GM19099 (cell line): ENCODE data around the gene MMP14.

Experiments
- POLR2A ChIP-seq: IDR thresholded peaks from 3 replicates; pipeline ENCODE4 v1.6.1; 2011; ENCODE audit warnings: low read depth; ENCODE audit not compliant: insufficient read length; ENCODE audit errors: extremely low read depth

MMP14 gene

DNA sequence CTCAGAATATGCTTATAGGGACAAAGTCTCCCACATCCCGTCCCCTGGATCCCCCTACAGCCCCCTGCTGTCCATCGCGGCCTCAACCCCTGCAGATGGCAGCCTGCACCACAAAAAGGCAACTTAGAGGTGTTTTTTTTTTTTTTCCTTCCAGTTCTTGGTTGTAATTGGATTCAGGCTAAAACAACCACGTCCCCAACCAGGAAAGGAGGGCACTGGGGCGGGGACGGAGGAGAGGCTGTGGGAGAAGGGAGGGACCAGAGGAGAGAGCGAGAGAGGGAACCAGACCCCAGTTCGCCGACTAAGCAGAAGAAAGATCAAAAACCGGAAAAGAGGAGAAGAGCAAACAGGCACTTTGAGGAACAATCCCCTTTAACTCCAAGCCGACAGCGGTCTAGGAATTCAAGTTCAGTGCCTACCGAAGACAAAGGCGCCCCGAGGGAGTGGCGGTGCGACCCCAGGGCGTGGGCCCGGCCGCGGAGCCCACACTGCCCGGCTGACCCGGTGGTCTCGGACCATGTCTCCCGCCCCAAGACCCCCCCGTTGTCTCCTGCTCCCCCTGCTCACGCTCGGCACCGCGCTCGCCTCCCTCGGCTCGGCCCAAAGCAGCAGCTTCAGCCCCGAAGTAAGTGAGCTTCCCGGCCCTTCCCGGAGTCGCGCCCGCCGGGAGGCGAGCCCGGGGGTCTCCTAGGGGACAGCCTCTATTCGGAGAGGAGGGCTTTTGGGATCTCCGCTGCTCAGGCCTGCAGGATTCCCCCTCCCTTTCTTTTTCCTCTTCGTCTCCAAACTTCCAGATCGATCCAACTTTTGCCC is at the start of gene MMP14:
Gene MMP14 (plus strand): TSS at position 285 of the 813 bp plus-strand sequence. CDS start 233 bp downstream, at position 518.
- no peak for TF ChIP-seq POLR2A

DNA sequence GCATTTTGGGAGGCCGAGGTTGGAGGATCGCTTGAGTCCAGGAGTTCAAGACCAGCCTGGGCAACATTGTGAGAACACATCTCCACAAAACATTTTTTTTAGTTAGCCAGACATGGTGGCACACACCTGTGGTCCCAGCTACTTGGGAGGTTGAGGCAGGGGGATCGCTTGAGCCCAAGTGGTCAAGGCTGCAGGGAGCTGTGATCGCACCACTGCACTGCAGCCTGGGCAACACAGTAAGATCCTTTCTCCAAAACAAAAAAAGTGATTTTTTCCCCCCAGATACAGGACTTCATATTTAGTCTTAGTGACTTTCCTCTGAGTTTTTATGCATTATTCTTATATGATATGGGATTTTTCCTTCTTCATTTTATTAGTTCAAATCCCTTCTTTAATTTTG is 49.7 kb upstream of the MMP14 start:
- no peak for TF ChIP-seq POLR2A

DNA sequence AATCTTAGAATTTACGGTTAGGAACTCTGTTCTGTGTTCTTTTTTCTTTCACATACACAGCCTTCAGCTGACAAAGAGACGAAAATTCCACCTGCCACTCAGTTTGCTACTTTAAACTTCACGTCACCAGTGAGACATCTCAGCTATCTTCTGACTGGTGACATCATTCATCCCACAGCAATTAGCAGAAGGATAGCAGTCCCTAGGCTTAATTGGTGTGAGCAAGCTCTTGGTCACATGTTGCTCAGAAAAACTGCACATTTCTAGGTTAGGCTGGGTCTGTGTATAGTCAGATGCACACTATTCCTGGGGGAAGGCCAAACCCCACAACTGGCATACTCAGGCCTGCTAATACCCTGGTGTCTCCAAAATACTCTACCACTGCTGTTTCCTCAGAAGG is 45.1 kb upstream of the MMP14 start:
- TF ChIP-seq POLR2A, result no peak

DNA sequence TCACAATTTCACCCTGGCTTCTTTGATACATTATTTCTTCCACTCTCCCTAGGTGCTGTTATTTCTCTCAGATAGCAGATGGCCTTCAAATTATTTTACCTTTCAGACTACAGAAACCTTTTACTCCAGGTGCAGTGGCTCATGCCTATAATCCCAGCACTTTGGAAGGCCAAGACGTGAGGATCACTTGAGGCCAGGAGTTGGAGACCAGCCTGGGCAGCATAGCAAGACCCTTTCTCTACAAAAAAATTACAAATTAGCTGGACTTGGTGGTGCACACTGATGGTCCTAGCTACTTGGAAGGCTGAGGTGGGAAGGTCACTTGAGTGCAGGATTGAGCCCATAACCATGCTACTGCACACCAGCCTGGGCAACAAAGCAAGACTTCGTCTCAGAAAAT is 44.2 kb upstream of the MMP14 start:
- no peak for TF ChIP-seq POLR2A

DNA sequence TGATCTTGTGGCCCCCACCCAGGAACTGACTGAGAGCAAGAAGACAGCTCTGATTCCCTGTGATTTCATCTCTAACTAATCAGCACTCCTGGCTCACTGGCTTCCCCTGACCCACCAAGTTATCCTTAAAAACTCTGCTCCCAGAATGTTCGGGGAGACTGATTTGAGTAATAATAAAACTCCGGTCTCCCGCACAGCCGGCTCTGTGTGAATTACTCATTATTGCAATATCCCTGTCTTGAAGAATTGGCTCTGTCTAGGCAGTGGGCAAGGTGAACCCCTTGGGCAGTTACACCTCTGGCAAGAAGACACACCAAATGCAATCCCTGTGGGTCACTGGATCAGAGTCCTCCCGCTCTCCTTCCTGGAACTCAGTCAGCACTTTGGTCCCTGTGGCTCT is 42.4 kb upstream of the MMP14 start:
- TF ChIP-seq POLR2A, result no peak

DNA sequence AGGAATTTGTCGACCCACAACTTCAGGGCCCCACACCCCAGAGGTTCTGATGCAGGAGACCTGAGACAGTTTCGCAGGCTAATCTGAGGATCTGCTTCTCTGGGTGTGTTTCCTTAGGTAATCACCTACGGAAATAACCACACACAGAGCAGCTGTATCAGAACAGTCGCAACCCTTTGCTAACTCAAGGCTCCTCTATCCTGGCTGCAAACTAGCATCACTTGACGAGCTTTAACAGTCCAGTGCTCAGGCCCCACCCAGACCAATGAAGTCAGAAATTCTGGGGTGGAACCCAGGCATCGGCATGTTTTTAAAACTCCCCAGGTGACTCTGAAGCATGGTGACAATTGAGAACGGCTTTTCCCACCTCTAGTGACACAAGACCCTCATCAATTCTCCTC is 41.8 kb upstream of the MMP14 start:
- no peak for TF ChIP-seq POLR2A

DNA sequence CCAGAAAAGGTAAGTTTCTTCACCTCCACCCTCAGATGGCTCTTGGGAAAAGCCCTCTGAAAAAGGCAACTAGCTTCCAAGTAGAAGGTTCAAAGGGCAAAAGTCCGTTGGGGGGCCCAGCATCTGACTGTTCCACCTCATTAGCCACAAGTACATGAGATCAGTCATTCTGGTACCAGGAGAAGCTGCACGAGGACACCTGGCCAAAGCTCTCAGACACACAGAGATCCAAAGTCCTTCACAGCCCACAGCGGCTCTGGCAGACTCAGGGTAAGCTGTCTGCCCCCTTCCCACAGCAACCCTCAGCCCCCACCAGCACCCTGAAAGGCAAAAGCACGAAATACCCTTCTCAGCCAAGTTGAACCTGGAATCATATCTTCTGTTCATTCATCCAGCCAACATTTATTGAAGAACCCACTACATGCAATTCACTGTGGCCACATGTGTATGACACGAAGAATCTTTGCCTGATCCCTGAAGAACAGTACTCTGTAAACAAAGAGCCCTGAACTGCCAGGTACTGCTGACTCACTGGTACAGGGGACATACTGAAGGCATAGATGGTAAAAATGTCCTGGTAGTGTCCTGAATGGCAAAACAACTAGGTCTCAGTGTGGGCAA is 40.2 kb upstream of the MMP14 start:
- peak; percentile 8 for TF ChIP-seq POLR2A

DNA sequence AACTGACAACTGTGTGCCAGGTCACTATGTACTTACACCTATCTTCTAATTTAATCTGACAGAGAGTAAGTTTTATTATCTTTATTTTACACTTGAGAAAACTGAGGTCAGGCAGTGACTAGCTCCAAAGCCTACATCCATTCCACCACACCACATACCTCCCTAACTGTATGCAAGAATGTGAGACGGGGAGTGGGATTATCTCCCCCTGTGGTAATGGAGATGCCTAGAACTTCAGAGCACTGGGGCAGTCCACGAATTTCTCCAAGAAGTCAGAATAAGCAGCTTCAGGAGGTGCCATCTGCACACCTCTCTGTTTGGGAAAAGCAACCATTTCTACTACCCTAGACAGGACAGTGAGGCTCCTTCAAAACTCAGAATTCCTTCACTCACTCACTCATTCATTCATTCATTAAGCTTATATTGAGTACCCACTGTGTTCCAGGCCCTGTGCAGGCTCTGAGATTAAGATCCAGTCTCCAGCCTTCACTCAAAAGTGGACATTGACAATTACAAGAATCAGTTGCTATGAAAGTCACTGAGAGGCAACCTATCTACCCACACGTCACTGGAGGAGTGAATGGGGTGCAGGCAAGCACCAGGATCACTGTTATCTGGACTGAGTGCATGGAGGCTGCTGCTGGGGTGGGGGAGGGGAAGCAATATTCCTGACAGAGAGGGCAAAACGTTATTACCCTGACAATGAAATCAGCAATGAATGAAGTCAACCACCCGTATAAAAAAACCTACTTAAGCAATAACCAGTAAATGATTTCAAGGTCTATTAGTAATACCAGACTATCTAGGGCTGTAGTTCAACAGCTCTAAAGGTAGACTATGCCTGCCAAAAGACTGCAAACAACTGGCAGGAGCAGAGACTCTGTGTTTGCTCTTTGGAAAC is 39.1 kb upstream of the MMP14 start:
- TF ChIP-seq POLR2A, result no peak

DNA sequence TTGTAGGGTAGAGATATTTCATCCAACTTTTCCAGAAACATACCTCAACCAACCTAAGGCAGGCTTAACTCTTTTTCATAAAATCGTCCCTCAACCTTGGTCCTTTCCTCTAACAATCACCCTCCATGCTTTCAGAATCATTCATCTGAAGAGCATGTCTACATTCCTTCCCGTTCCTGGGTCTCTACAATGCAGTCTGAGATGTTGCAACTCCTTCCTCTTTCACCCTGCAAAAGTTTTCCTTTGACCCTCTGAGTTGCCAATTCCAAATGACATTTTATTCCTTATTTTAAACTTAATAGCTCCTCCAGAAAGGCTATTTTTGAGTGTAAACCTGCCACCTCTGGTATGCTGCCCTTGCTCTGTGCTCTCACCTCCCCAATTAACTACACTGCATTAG is 37.9 kb upstream of the MMP14 start:
- TF ChIP-seq POLR2A, result no peak

DNA sequence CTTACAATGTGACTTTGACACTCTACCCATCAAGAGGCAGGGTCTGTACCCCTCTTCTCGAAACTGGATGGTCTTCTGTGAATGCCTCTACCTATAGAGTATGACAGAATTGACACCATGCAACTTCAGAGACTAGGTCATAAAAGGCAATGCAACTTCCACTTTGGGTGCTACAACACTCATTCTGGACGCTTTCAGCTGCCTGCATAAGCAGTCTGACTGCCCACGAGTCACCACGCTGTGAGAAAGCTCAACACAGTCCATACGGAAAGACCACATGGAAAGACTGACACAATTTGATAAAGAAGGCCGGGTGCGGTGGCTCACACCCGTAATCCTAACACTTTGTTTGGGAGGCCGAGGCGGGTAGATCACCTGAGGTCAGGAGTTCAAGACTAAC is 36.0 kb upstream of the MMP14 start:
- no peak for TF ChIP-seq POLR2A

DNA sequence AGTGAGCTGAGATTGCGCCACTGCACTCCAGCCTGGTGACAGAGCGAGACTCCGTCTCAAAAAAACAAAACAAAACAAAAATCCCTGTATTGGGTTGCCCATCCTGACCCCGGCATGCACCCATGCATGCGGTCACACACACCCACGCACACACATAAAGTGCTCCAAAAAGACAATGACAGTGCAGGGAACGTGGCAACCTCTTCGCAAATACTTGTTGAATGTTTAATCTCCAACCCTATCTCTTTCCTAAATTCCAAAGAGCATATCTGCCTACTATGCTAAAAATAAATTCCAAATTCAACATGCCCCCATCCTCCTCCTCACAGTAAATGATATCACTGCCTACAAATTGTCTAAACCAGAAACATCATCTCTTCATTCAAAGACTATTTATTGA is 34.7 kb upstream of the MMP14 start:
- no peak for TF ChIP-seq POLR2A

DNA sequence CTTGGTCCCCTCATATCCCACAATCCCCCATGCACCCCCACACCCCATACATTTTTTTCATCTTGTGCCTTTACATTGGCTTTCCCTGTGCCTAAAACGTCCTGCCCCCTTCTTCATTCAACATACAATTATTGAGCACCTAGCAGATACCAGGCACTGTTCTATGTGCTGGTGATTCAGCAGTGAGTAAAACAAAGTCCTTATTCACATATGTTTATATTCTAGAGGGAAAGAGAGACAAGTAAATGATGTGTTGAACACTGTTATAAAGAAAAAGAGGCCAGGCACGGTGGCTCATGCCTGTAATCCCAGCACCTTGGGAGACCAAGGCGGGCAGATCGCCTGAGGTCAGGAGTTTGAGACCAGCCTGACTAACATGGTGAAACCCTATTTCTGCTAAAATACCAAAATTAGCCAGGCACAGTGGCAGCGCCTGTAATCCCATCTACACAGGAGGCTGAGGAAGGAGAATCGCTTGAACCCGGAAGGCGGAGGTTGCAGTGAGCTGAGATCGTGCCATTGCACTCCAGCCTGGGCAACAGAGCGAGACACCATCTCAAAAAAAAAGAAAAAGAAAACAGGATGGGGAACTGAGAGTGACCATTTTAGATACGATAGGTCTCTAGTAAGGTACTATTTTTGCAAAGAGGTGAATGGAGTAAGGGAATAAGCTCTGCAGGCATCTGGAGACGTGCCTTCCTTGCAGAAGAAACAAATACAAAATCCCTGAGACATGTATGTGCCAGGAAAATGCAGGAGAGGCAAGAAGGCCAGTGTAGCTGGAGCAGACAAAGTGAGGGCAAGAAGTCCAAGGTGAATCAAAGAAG is 33.3 kb upstream of the MMP14 start:
- TF ChIP-seq POLR2A, result peak; percentile 6

DNA sequence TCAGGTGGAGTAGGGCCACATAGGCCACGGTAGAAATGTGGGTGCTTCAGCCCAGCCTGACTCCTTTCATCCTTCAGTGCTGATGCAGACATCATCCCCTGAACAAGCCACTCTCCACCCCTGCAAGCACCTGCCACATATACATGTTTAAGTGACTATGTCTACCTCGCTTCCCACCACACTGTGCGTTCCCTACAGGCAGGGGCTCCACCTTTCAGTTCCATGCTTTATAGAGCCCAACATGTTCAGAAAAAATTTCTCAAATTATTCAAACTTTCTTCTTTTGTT is 32.8 kb upstream of the MMP14 start:
- TF ChIP-seq POLR2A, result no peak

DNA sequence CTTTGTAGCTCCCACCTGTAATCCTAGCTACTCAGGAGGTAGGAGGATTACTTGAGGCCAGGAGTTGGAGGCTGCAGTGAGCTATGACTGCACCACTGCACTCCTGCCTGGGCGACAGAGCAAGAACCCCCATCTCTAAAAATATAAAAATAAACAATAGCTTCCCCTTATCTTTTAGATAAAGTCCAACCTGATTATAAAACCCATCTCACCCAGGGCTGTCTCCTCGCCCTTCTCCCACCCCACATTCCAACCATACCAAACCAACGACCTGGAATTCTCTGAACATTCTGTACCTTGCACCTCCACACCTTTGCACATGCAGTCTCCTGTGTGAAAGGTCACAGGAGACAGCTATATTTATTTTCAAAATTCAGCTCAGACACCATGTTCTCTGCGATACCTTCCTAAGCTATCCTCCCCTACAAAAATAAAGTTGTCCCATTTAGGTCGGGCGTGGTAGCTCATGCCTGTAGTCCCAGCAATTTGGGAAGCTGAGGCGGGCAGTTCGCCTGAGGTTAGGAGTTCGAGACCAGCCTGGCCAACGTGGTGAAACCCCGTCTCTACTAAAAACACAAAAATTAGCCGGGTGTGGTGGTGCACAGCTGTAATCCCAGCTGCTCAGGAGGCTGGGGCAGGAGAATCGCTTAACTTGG is 28.8 kb upstream of the MMP14 start:
- TF ChIP-seq POLR2A, result no peak
